ENCODE results near the gene SEMA4D.

DNA sequence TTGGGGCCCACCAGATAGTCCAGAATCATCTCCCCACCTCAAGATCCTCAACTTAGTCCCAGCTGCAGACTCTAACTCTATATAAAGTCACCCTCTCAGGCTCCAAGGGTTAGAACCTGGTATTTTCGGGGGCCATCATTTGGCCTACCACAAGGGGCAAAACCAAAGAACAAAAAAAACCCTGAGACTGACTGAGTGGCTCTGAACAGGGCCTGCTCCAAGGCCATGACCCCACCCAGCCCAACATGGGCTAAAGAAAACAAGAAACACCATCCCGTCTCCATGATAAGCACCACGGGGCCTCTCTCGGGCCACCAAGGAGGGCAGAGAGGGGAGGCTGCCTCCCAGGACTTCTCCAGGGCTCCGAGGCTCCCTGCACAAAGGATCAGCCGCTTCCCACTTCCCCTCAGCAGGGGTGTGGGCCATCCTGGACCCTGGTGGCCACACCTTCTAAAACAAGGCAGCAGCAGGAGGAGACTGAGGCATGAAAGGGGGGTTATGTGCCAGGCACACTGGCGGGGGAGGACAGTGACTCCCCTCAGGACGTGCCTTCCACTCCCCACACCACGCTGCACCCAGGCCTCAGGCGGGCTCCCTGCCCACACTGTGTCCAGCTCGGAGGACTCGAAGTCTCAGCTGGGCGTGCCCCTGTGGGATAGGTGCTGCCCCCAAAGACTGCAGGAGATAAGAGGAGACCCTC, 51.5 kb downstream of the SEMA4D start:
- no peak for TF ChIP-seq POLR2AphosphoS5 (IDR thresholded peaks at IDR 0.05; ENCODE audit: low read depth)
- TF ChIP-seq, protein P1, sequence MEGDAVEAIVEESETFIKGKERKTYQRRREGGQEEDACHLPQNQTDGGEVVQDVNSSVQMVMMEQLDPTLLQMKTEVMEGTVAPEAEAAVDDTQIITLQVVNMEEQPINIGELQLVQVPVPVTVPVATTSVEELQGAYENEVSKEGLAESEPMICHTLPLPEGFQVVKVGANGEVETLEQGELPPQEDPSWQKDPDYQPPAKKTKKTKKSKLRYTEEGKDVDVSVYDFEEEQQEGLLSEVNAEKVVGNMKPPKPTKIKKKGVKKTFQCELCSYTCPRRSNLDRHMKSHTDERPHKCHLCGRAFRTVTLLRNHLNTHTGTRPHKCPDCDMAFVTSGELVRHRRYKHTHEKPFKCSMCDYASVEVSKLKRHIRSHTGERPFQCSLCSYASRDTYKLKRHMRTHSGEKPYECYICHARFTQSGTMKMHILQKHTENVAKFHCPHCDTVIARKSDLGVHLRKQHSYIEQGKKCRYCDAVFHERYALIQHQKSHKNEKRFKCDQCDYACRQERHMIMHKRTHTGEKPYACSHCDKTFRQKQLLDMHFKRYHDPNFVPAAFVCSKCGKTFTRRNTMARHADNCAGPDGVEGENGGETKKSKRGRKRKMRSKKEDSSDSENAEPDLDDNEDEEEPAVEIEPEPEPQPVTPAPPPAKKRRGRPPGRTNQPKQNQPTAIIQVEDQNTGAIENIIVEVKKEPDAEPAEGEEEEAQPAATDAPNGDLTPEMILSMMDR (IDR thresholded peaks at IDR 0.05; ENCODE audit: insufficient read depth, low read length), result no peak
- TF ChIP-seq, protein P2, sequence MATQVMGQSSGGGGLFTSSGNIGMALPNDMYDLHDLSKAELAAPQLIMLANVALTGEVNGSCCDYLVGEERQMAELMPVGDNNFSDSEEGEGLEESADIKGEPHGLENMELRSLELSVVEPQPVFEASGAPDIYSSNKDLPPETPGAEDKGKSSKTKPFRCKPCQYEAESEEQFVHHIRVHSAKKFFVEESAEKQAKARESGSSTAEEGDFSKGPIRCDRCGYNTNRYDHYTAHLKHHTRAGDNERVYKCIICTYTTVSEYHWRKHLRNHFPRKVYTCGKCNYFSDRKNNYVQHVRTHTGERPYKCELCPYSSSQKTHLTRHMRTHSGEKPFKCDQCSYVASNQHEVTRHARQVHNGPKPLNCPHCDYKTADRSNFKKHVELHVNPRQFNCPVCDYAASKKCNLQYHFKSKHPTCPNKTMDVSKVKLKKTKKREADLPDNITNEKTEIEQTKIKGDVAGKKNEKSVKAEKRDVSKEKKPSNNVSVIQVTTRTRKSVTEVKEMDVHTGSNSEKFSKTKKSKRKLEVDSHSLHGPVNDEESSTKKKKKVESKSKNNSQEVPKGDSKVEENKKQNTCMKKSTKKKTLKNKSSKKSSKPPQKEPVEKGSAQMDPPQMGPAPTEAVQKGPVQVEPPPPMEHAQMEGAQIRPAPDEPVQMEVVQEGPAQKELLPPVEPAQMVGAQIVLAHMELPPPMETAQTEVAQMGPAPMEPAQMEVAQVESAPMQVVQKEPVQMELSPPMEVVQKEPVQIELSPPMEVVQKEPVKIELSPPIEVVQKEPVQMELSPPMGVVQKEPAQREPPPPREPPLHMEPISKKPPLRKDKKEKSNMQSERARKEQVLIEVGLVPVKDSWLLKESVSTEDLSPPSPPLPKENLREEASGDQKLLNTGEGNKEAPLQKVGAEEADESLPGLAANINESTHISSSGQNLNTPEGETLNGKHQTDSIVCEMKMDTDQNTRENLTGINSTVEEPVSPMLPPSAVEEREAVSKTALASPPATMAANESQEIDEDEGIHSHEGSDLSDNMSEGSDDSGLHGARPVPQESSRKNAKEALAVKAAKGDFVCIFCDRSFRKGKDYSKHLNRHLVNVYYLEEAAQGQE (IDR thresholded peaks at IDR 0.05; ENCODE audit: insufficient replicate concordance, low read depth), result no peak
- TF ChIP-seq GABPA (IDR thresholded peaks at IDR 0.05; ENCODE audit: low read depth), result no peak

All from HL-60 (cell line).